Sciatic nerve (tissue), 2 donors: ENCODE measurements around the gene ATP8B4. TPM values are rescaled to one million over a fixed set of nuclear protein-coding genes. Genes with fewer than 3 reads are reported as not detected.
A peak's percentile ranks its signal among the peaks of the same experiment; 100 is the strongest.

ENCODE experiments used
- ATAC-seq: fragments of 200-7000 bp; cut with Tn5 transposase; one replicate; pipeline ENCODE4 v1.9.1; 2020; ENCODE audit warnings: mild to moderate bottlenecking, moderate library complexity
- DNase-seq: peaks from one replicate; pipeline ENCODE4 v3.0.0-alpha.2; 2020; ENCODE audit warnings: low spot score
- intact Hi-C: fragments of 100-400 bp; cut with DNase I; formaldehyde crosslinking; loops from one replicate; pipeline ENCODE4 v1.14.2; 2022
- total RNA-seq: library from RNA; stranded (reverse); fragmentation: NEBNext Ultra II Directional; extraction: Animal tissue kit (Norgen Biotek cat#: 25700); gene quantifications from one replicate; pipeline ENCODE4 v1.2.1, GENCODE V29; 2021
- donor health status: DM: no; HTN: no; CAD: no.
- donor health status: DM: no; HTN: no; CAD: no.

Gene ATP8B4
- total RNA-seq, 1 donor from 2014 or later: 16.5 TPM

- intact Hi-C loops: no loop called here
- DNase-seq: no peak
Measured at GRCh38 chr15:49883121-49883520, 235.9 kb downstream of the ATP8B4 start.

DNA sequence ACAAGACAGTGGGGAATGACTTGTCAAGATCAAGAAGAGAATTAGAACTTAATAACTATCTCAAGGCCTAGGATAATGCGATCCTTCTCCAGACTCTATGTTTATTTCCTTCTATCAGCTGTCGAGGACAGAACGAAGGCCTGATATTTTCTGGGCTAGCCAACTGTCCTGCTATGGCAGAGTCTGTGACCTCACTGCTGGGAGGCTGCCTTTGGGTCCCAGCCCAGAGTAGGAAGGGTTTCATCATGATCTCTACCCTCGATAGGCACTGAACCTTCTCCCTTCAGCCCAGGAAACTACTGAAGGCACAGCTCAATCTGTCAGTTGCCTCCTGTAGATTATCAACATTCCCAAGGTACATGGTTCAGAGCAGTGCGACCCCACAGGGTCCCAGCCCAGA lies 237.2 kb downstream of the ATP8B4 start:
- DNase-seq (no peak), ATAC-seq (no peak)
- intact Hi-C loops: no loop called here

More at GRCh38 chr15:49883121-49883520, 235.9 kb downstream of the ATP8B4 start:
- ATAC-seq: no peak

- DNase-seq (no peak), ATAC-seq (no peak)
- intact Hi-C loops: no loop called here
Measured at GRCh38 chr15:49881433-49881832, 237.6 kb downstream of the ATP8B4 start.

- no peak for DNase-seq
- ATAC-seq: peak; percentile 94
- intact Hi-C loops: no loop called here
Measured at GRCh38 chr15:49877873-49878521, 241.0 kb downstream of the ATP8B4 start.

GRCh38 chr15:49877117-49877872 lies 241.7 kb downstream of the ATP8B4 start:
- intact Hi-C loops: no loop called here
- no peak for DNase-seq
- ATAC-seq: peak; percentile 23

GRCh38 chr15:49876401-49877038 lies 242.5 kb downstream of the ATP8B4 start:
- intact Hi-C loops: no loop called here
- DNase-seq (no peak), ATAC-seq (peak; percentile 85)

DNA sequence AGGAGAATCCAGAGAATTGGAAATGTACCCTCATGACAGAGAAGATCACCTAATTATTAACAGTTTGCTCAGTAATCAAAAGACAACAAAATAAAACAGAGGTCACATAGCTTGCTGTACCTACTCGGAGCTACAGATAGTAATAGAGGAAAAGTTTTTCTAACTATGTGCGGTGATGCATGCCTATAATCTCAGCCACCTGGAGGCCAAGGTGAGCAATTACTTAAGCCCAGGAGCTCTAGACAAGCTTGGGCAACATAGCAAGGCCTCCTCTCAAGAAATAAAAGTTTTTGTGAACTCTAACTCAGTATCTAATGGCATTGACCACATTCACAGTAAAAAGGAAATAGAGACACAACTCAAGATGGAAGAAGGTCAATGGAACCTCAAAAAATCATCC lies 243.6 kb downstream of the ATP8B4 start:
- DNase-seq: no peak
- no peak for ATAC-seq
- intact Hi-C loops: no loop called here

GRCh38 chr15:49870472-49870871 lies 248.6 kb downstream of the ATP8B4 start:
- ATAC-seq (no peak), DNase-seq (no peak)
- intact Hi-C loops: no loop called here

GRCh38 chr15:49868348-49868747 lies 250.7 kb downstream of the ATP8B4 start:
- ATAC-seq (no peak), DNase-seq (no peak)
- intact Hi-C loops: no loop called here

- DNase-seq (no peak), ATAC-seq (no peak)
- intact Hi-C loops: no loop called here
Measured at GRCh38 chr15:49865925-49866757, 252.9 kb downstream of the ATP8B4 start.

DNA sequence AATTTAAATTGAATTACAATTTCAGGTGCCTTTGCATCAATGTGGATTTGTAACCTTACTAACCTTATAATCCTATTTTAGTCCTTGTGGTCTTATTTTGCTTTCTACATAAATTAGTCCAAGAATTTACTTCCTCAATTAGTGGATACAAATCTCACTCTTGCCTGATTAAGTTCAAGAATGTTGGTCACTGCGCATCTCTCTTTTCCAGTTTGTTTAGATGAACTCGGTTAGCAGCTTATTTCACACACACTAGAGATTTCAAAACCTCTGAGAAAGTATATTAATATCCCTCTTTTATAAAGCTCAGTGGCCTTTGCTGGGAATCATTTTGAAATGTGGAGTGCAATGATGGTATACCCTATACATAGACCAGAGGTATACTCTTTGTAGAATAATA lies 254.8 kb downstream of the ATP8B4 start:
- DNase-seq (no peak), ATAC-seq (no peak)
- intact Hi-C loops: no loop called here

- intact Hi-C loops: no loop called here
- peak; percentile 87 for ATAC-seq
Measured at GRCh38 chr15:49863431-49864224, 255.4 kb downstream of the ATP8B4 start.

GRCh38 chr15:49860101-49860500 lies 258.9 kb downstream of the ATP8B4 start:
- DNase-seq: no peak
- intact Hi-C loops: no loop called here
- peak; percentile 18 for ATAC-seq

More at GRCh38 chr15:49863431-49864224, 255.4 kb downstream of the ATP8B4 start:
- DNase-seq: no peak

DNA sequence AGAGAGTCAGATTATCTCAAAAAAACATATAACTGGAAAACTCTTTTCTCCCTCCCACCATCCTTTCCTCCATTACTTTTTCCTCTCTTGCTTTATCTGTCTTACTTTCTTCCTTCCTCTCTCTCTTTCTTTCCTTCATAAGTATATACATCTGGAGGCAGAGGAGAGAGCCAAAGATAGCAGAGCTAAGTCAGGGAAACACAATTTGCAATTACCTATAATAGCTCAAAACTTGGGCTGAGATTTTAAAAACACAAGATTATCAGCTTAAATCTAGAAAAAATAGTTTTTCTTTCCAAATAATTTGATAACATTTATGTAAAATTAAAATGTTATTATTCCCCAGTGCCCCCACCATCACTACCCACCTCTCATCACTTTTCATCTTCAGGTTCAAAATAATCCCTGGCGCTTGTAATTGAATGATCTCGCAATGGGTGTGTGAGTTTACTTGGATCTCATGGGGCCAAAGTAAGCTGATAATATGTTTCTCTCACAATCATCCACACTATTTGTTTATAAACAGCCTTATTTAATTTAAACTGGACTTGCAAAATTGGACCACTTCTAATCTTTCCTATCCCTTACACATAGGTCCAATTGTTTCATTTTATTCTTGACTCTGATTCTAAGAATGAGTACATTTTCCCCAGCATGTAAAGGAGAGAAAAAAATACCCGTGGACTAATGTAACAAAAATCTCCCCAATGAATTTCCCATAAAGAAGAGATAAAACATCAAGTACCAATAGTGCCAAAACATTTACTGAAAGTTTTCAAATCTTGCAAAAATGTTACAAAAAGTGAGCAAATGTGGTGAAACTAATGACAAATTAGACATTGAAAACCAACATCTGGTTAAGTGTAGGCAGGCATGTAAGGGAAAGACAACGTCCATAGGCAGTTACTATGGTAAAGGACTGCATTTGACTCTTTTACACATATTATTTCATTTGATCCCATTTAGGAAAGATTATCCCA lies 261.2 kb downstream of the ATP8B4 start:
- no peak for ATAC-seq
- intact Hi-C loops: no loop called here
- no peak for DNase-seq

- intact Hi-C loops: no loop called here
- peak; percentile 90 for ATAC-seq
- no peak for DNase-seq
Measured at GRCh38 chr15:49855917-49856637, 263.0 kb downstream of the ATP8B4 start.

- no peak for DNase-seq
- no peak for ATAC-seq
- intact Hi-C loops: no loop called here
Measured at GRCh38 chr15:49852756-49853155, 266.3 kb downstream of the ATP8B4 start.

- no peak for DNase-seq
- intact Hi-C loops: no loop called here
- ATAC-seq: no peak
Measured at GRCh38 chr15:49848807-49849206, 270.2 kb downstream of the ATP8B4 start.
